ENCODE results near the gene POLR3K. TPM values are rescaled to one million over a fixed set of nuclear protein-coding genes. Genes with fewer than 3 reads are reported as not detected.

POLR3K gene
- polyA plus RNA-seq, 2 of the 4 experiments (the other 2 are of a cell fraction), result 47.6 to 50.9 TPM

GRCh38 chr16:100989-101388, 47.6 kb upstream of the POLR3K start:
- Histone ChIP-seq H3K27ac (no peak overlapping the region), H3K9me3 (no peaks in the 10 kb centered on the region), H3K4me2 (no peak overlapping the region), H3K4me1 (peaks cover 10% of the 10 kb centered on the region), H3K4me3 (no peak overlapping the region)
- no peak for ATAC-seq
- CTCF ChIA-PET, result no interaction called here
- DNase-seq (ENCODE audit: low read depth in 1 of 2, low spot score in 1 of 2), result no peak
- no peak for TF ChIP-seq HOXA7 (CRISPR knock-in tag; IDR thresholded peaks at IDR 0.05)
- no peak for TF ChIP-seq CEBPB (IDR thresholded peaks at IDR 0.05)
- no peak for TF ChIP-seq KDM5A (IDR thresholded peaks at IDR 0.05)
- no peak for TF ChIP-seq EHF (CRISPR knock-in tag; IDR thresholded peaks at IDR 0.05)
- no peak for TF ChIP-seq HDAC2 (IDR thresholded peaks at IDR 0.05)
- no peak for TF ChIP-seq EHMT2 (IDR thresholded peaks at IDR 0.05; ENCODE audit: low read depth)
- TF ChIP-seq NR3C1 (IDR thresholded peaks at IDR 0.05), result no peak
- no peak for TF ChIP-seq ZC3H11A (IDR thresholded peaks at IDR 0.05)
- WGBS (ENCODE audit: missing lambda C conversion rate), result 96% methylated on average over 5 of the region's 5 CpGs
- POLR2A ChIA-PET, result no interaction called here
- FAIRE-seq, result no peak

GRCh38 chr16:97822-98221, 44.4 kb upstream of the POLR3K start:
- POLR2A ChIA-PET, result no interaction called here
- DNase-seq (ENCODE audit: low read depth in 1 of 2, low spot score in 1 of 2) (no peak), FAIRE-seq (no peak), ATAC-seq (peak; percentile 15 to 17; a peak in 3 of 6 replicates)
- H3K4me1 ChIP-seq, result peaks cover 10% of the 10 kb centered on the region
- no peak for TF ChIP-seq FOSB (CRISPR knock-in tag; IDR thresholded peaks at IDR 0.05)
- TF ChIP-seq NFE2L2 (conservative IDR thresholded peaks at IDR 0.05; ENCODE audit: low read length), result no peak
- TF ChIP-seq REST (IDR thresholded peaks at IDR 0.05), result no peak
- TF ChIP-seq ELK1 (IDR thresholded peaks at IDR 0.05; ENCODE audit: low read depth, low read length), result no peak
- no peak for TF ChIP-seq POLR2AphosphoS2 (conservative IDR thresholded peaks at IDR 0.05; ENCODE audit: low read length)
- TF ChIP-seq MAZ (IDR thresholded peaks at IDR 0.05; ENCODE audit: borderline replicate concordance, low read depth, low read length), result no peak
- CTCF ChIA-PET, result interaction anchor here (0.8 to 30.3 kb wide), 13 partner anchors 12 to 264 kb away, joined by 3 to 718 read pairs (median 7); partner anchors contain the start of genes HBQ1, MPG and RHBDF1
- H3K9me3 ChIP-seq, result no peaks in the 10 kb centered on the region
- 63% methylated on average over 3 of the region's 8 CpGs for WGBS (ENCODE audit: missing lambda C conversion rate)
- no peak overlapping the region for H3K4me3 ChIP-seq
- no peak overlapping the region for H3K4me2 ChIP-seq
- H3K27ac ChIP-seq, result no peak overlapping the region

GRCh38 chr16:96935-97381, 43.5 kb upstream of the POLR3K start:
- WGBS (ENCODE audit: missing lambda C conversion rate), result 11% methylated on average over 11 of the region's 11 CpGs
- Histone ChIP-seq H3K9me3 (no peaks in the 10 kb centered on the region), H3K4me1 (peaks cover 10% of the 10 kb centered on the region), H3K4me2 (no peak overlapping the region), H3K4me3 (no peak overlapping the region), H3K27ac (no peak overlapping the region)
- ChIA-PET POLR2A (interaction anchor here (0.6 to 0.8 kb wide), 4 partner anchors 9 to 53 kb away, joined by 3 to 8 read pairs (median 4); no protein-coding TSS in a partner anchor), CTCF (interaction anchor here (0.6 to 30.3 kb wide), 43 partner anchors 11 to 560 kb away, joined by 3 to 718 read pairs (median 4); partner anchors contain the start of genes ARHGDIG, HBM, HBQ1 and MPG)
- peak; percentile 80 for FAIRE-seq
- peak; percentile 88 to 96 for DNase-seq (ENCODE audit: low read depth in 1 of 2, low spot score in 1 of 2)
- ATAC-seq, result peak; percentile 84 to 88
- TF ChIP-seq REST (IDR thresholded peaks at IDR 0.05) (no peak), USF2 (IDR thresholded peaks at IDR 0.05) (peak; percentile 82), MYC (IDR thresholded peaks at IDR 0.05; ENCODE audit: borderline replicate concordance, low read length) (peak; percentile 65; the same call in 1 of the 2 replicates), BCL3 (IDR thresholded peaks at IDR 0.05) (no peak), FOXS1 (CRISPR knock-in tag; IDR thresholded peaks at IDR 0.05) (no peak), CHD4 (IDR thresholded peaks at IDR 0.05; ENCODE audit: borderline replicate concordance) (no peak), NPAS2 (CRISPR knock-in tag; IDR thresholded peaks at IDR 0.05; ENCODE audit: borderline replicate concordance) (no peak), CTCF (IDR thresholded peaks at IDR 0.05) (peak; percentile 100)
